ENCODE measurements around the gene CACNA1C. TPM values are rescaled to one million over a fixed set of nuclear protein-coding genes. Genes with fewer than 3 reads are reported as not detected.
"Not testable (repeated sequence)": the region's sequence is repeated elsewhere in the genome, so short reads cannot be mapped to it uniquely, and the experiment has no call there.

CACNA1C gene
- total RNA-seq, 2 donors from 2014 or later, result 4.4 to 10.1 TPM

DNA sequence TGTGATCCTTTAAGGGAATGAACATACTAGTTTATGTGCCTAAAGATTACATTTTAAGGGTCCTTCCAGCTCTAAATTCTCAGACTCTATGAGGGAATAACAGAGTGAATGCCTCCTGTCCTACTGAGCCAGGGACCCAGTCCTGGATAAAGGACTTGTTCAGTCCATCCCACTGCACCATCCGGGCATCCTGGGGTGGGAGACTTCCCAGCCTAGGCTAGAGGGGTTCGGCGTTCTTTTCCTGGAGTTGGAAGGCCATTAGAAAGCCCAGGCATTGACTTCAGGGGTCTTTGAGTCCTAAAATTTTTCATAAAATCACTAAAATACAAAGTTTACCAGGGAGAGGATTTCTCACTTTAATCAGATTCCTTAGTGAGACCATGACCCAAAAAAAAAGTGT is 614.1 kb downstream of the CACNA1C start:
- ATAC-seq (no peak), DNase-seq (no peak)
- intact Hi-C loops (cut with DNase I, micrococcal nuclease), result no loop called here

DNA sequence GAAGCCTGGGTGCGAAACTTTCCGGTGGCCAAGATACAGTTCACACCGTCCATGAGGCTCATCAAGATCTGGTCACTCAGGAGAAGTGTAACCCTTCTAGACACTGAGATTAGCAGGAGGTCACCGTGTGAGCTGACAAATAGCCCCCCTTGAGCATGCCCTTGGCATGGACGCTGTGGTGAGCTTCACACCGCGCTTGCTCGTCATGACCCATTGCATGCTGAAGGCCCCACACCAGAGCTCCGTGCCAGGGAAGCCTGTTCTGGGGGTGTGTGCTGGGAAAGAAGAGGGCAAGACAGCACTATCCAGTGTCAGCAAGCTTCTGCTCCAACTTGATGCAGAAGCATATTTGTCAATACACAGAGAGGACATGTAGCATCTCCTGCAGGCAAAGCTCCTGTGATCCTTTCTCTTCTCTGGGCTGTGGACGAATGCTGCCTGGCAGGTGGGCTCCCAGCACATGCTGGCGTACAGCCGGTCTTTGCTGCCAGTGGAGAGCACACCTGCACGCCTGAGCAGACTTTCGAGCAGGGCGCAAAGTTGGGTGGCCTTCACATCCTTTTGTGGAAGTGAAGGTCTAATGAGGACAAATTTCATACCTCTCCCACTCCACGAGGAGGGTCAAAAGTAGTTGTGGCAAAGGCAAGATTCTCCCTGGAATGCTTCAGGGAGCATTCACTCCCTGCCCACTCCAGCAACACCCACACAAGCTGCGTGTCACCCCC is 615.1 kb downstream of the CACNA1C start:
- ATAC-seq, result no peak
- DNase-seq, result no peak
- intact Hi-C loops (cut with DNase I, micrococcal nuclease), result no loop called here

DNA sequence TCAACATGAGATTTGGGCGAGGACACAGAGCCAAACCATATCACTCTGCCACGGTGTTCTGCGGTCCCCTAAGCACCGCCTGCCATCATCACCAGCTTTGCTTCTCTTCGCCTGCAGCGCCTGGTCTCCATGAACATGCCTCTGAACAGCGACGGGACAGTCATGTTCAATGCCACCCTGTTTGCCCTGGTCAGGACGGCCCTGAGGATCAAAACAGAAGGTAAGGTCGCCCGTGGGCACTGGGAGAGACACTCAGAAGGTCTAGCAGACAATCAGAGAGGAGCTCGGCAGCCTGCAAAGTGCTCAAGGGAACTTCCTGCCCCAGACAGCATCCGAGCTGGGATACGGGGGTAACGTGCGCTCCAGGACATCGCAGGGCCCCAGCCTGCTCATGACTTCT is 616.0 kb downstream of the CACNA1C start:
- ATAC-seq, result no peak
- intact Hi-C loops (cut with DNase I, micrococcal nuclease), result no loop called here
- DNase-seq, result no peak

GRCh38 chr12:2669560-2669959 is 616.8 kb downstream of the CACNA1C start:
- no peak for DNase-seq
- intact Hi-C loops (cut with DNase I, micrococcal nuclease), result no loop called here
- no peak for ATAC-seq

DNA sequence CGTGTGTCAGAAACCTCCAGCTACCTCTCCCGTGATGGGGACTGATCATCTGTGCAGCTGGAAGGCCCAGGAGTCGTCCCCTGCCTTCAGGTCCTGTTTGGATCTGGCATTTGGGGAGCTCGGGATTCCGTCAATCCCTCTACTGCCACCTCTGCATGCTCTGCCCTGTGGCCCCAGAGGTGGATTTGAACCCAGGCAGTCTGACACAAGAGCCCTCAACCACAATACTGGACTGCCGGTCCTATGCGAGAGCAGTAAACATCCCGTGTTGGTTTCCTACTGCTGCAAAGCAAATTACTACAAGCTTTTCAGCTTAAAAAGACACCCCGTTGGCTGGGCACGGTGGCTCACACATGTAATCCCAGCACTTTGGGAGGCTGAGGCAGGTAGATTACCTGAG is 620.1 kb downstream of the CACNA1C start:
- ATAC-seq (no peak), DNase-seq (no peak)
- intact Hi-C loops (cut with DNase I, micrococcal nuclease), result no loop called here

GRCh38 chr12:2673966-2674810 is 621.4 kb downstream of the CACNA1C start:
- DNase-seq (no peak), ATAC-seq (no peak)
- intact Hi-C loops (cut with DNase I, micrococcal nuclease), result no loop called here

- no peak for DNase-seq
- no peak for ATAC-seq
- intact Hi-C loops (cut with DNase I, micrococcal nuclease), result no loop called here
These were observed 623.0 kb downstream of the CACNA1C start for GRCh38 chr12:2675776-2676175.

DNA sequence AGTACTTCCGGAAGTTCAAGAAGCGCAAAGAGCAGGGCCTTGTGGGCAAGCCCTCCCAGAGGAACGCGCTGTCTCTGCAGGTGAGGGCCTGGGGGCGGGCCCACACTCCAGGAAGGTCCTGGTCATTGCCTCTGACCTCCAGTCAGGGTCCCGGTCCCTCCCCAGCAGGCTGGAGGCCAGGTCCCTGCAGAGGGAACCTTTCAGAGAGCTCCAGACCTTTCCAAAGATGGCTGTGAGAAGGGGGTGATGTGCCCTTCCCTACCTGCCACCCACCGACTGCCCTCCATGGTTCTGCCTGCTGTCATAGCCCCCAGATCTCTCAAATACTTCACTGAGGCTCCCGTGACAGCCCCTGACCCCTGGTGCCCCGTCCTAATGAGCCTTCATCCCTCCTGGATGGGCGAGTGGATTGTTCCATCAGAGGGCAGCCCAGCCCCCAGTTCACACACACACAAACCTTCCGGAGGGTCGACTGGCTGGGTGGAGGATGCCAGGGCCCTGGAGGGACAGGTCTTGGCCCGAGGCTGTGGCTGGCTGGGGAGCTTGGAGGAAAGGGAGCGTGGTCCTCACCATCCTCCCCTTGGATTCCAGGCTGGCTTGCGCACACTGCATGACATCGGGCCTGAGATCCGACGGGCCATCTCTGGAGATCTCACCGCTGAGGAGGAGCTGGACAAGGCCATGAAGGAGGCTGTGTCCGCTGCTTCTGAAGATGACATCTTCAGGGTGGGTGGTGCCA is 624.5 kb downstream of the CACNA1C start:
- ATAC-seq, result no peak
- intact Hi-C loops (cut with DNase I, micrococcal nuclease), result no loop called here

GRCh38 chr12:2678426-2678825 is 625.6 kb downstream of the CACNA1C start:
- intact Hi-C loops (cut with DNase I, micrococcal nuclease), result no loop called here
- DNase-seq (no peak), ATAC-seq (no peak)

More for the DNA sequence above, 624.5 kb downstream of the CACNA1C start:
- DNase-seq, result no peak

- intact Hi-C loops (cut with DNase I, micrococcal nuclease), result no loop called here
- DNase-seq, result no peak
- ATAC-seq, result no peak
These were observed 626.5 kb downstream of the CACNA1C start for GRCh38 chr12:2679068-2679815.

GRCh38 chr12:2679816-2680675 is 627.3 kb downstream of the CACNA1C start:
- DNase-seq (no peak), ATAC-seq (no peak)
- intact Hi-C loops (cut with DNase I, micrococcal nuclease), result no loop called here

GRCh38 chr12:2680676-2681039 is 627.9 kb downstream of the CACNA1C start:
- ATAC-seq (no peak), DNase-seq (no peak)
- intact Hi-C loops (cut with DNase I, micrococcal nuclease), result no loop called here

- no peak for ATAC-seq
- no peak for DNase-seq
- intact Hi-C loops (cut with DNase I, micrococcal nuclease), result no loop called here
These were observed 628.8 kb downstream of the CACNA1C start for GRCh38 chr12:2681450-2682205.

- DNase-seq, result peak in 1 of 2 donors; percentile 39
- peak; percentile 63 for ATAC-seq
- intact Hi-C loops (cut with DNase I, micrococcal nuclease), result no loop called here
These were observed 629.8 kb downstream of the CACNA1C start for GRCh38 chr12:2682296-2683251.

DNA sequence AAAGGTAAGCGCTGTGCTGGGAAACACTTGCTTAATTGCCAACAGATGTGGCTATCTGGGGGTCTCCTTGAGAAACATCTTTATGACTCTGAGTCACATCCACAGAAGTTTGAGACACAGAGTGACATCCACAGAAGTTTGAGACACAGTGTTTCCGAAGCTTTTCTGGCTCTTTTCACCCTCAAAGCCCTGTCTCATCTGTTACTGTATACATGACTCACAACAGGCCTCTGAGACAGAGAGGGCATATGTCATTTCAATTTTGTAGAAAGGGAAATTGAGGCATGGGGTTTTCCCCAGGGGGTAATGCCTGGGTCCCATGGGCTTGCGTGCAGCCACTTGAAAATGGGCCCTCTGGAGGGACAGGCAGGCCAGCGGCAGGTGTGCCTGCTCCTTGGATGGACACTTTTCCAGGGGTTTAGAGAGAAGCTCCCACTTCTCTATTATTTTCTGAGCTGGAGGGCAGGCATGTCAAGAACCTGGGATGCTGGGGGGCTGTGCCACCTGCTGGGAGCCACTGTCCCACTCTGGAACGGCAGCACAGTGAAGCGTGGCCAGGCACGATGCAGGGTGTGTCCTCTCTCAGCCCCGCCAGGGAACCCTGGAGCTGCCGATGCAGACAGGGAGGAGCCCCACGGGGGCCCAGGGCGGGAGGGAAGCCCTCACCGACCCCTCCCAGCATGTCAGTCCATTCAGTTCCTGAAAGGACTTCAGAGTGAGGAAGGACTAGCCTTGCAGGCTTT is 630.7 kb downstream of the CACNA1C start:
- peak; percentile 89 for ATAC-seq
- DNase-seq, result peak in 1 of 2 donors; percentile 43
- intact Hi-C loops (cut with DNase I, micrococcal nuclease), result no loop called here

DNA sequence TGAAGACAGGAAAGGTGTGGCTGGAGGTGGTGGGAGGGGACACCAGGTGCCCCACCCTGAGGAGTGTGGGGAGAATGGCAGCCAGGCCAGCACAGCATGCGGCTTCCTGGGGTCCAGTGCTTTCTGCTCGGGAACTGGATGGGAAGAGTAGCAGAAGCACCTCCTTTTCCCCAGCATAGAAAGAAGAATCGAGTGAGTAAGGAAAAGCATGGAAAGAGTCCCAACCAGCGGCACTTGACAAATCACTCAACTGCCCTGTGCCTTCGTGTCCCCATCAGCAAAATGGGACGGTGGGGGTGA is 631.2 kb downstream of the CACNA1C start:
- DNase-seq; ATAC-seq; intact Hi-C loops (cut with DNase I, micrococcal nuclease): not testable (repeated sequence)

Measured in left colon (tissue), 2 donors.